ENCODE measurements around the gene C22orf31. TPM values are rescaled to one million over a fixed set of nuclear protein-coding genes. Genes with fewer than 3 reads are reported as not detected.
A peak's percentile ranks its signal among the peaks of the same experiment; 100 is the strongest.

C22orf31 gene
- total RNA-seq, 1 experiment from 2014 or later = not detected

DNA sequence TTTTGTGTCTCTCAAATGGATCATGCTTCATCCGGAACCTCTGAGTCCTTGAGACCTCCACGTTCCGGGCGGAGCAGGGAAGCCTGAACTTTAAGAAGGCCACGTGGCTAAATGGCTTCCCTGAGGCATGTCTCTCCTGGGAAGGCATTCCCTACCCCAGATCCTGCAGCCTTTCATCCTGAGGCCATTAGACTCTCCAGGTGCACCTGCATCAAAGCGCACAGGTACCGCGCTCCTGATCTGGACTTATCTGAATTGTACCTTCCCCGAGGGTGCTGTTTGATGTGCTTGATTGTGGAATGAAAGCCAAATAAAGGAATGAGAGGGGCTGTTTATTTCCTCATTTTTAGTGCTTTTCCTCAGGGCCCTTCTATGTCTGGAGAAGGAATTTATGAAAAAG lies 22.5 kb downstream of the C22orf31 start:
- DNase-seq (ENCODE audit: unreplicated experiment) = no peak
- H3K27ac Mint-ChIP-seq (ENCODE audit: low read depth, unreplicated experiment) = no peak overlapping the region
- no peaks in the 10 kb centered on the region for H3K4me1 Mint-ChIP-seq (ENCODE audit: insufficient read depth, unreplicated experiment)
- H3K36me3 Mint-ChIP-seq (ENCODE audit: insufficient read depth, unreplicated experiment) = peaks cover 7% of the 10 kb centered on the region
- no peaks in the 10 kb centered on the region for H3K27me3 Mint-ChIP-seq (ENCODE audit: insufficient read depth, unreplicated experiment)
- BruUV-seq (replicated peaks) = no TSS peak
- intact Hi-C loops (cut with micrococcal nuclease) = no loop called here
- TF ChIP-seq, protein P1, sequence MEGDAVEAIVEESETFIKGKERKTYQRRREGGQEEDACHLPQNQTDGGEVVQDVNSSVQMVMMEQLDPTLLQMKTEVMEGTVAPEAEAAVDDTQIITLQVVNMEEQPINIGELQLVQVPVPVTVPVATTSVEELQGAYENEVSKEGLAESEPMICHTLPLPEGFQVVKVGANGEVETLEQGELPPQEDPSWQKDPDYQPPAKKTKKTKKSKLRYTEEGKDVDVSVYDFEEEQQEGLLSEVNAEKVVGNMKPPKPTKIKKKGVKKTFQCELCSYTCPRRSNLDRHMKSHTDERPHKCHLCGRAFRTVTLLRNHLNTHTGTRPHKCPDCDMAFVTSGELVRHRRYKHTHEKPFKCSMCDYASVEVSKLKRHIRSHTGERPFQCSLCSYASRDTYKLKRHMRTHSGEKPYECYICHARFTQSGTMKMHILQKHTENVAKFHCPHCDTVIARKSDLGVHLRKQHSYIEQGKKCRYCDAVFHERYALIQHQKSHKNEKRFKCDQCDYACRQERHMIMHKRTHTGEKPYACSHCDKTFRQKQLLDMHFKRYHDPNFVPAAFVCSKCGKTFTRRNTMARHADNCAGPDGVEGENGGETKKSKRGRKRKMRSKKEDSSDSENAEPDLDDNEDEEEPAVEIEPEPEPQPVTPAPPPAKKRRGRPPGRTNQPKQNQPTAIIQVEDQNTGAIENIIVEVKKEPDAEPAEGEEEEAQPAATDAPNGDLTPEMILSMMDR (IDR thresholded peaks at IDR 0.05; ENCODE audit: unreplicated experiment) = no peak
- no peaks in the 10 kb centered on the region for H3K9me3 Mint-ChIP-seq (ENCODE audit: unreplicated experiment)
- ChIA-PET POLR2A (no interaction called here), CTCF (interaction anchor here (0.6 to 7.1 kb wide), 25 partner anchors 9 to 460 kb away, joined by 3 to 113 read pairs (median 5); partner anchors contain the start of gene XBP1)
- no peak overlapping the region for H3K4me3 Mint-ChIP-seq (ENCODE audit: unreplicated experiment)

GRCh38 chr22:29037340-29037932 lies 24.2 kb downstream of the C22orf31 start:
- ChIA-PET CTCF (interaction anchor here (0.9 to 3.1 kb wide), 4 partner anchors 28 to 208 kb away, joined by 3 to 13 read pairs (median 7); no protein-coding TSS in a partner anchor), POLR2A (interaction anchor here (0.7 to 1.3 kb wide), 2 partner anchors 10 to 155 kb away, joined by 3 read pairs; no protein-coding TSS in a partner anchor)
- no TSS peak for BruUV-seq (replicated peaks)
- no peak for DNase-seq (ENCODE audit: unreplicated experiment)
- Mint-ChIP-seq H3K9me3 (ENCODE audit: unreplicated experiment) (no peaks in the 10 kb centered on the region), H3K27ac (ENCODE audit: low read depth, unreplicated experiment) (no peak overlapping the region), H3K4me1 (ENCODE audit: insufficient read depth, unreplicated experiment) (peaks cover 9% of the 10 kb centered on the region), H3K36me3 (ENCODE audit: insufficient read depth, unreplicated experiment) (no peaks in the 10 kb centered on the region), H3K27me3 (ENCODE audit: insufficient read depth, unreplicated experiment) (no peaks in the 10 kb centered on the region), H3K4me3 (ENCODE audit: unreplicated experiment) (no peak overlapping the region)
- TF ChIP-seq, protein P1 (IDR thresholded peaks at IDR 0.05; ENCODE audit: unreplicated experiment) = no peak
- intact Hi-C loops (cut with micrococcal nuclease) = no loop called here

DNA sequence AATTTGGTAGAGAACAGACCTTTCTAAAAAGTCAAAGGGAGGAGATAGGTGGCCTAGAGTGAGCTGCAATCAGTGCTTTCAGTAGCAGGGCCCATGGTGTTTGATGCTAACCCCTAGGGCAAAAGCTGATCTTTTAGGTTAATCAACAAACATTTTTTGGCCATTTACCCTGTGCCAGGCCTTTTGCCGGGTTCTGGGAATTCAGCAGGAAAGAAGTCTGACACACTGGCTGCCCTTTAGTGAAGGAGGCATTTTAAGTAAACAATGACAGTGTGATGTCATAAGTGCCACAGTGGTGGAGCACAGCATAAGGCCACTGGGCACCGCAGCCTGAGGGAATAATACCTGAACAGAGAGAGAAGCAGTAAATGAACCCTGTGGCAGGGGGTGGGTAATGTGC lies 29.0 kb downstream of the C22orf31 start:
- intact Hi-C loops (cut with micrococcal nuclease) = loop anchor here (5.0 kb wide), 1 partner anchor 135 kb away; no protein-coding TSS in a partner anchor
- H3K4me3 Mint-ChIP-seq (ENCODE audit: unreplicated experiment) = peak overlapping the region; percentile 83

DNA sequence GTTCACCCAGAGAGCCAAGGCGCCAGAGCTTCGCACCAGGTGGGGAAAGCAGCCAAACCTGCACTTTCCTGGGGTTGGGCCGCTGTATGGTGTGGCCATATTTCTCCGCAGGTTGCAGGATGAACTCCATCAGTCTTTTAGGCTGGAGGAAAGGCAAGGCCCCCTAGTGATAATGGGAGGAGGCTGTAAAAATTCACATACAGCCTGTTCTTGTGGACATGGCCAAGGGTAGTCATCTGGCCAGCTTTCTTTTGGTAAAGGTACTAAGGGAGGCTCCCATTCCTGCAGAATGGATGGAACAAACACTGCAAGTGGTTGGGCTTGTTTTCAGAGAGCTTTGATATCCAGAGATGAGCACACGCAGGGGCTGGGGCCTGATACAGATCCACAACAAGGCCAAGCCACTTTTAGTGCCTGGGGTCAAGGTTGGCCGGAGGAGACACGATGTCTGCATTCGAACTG lies 29.6 kb downstream of the C22orf31 start:
- peak; percentile 11 for DNase-seq (ENCODE audit: unreplicated experiment)
- CTCF ChIA-PET = interaction anchor here (0.8 to 3.4 kb wide), 5 partner anchors 8 to 214 kb away, joined by 3 to 21 read pairs (median 6); no protein-coding TSS in a partner anchor
- no peaks in the 10 kb centered on the region for H3K9me3 Mint-ChIP-seq (ENCODE audit: unreplicated experiment)
- no peaks in the 10 kb centered on the region for H3K36me3 Mint-ChIP-seq (ENCODE audit: insufficient read depth, unreplicated experiment)
- intact Hi-C loops (cut with micrococcal nuclease) = loop anchor here (5.0 kb wide), 1 partner anchor 135 kb away; no protein-coding TSS in a partner anchor
- TF ChIP-seq, protein P1 (IDR thresholded peaks at IDR 0.05; ENCODE audit: unreplicated experiment) = no peak
- POLR2A ChIA-PET = interaction anchor here (1.0 to 2.1 kb wide), 5 partner anchors 9 to 231 kb away, joined by 3 to 11 read pairs (median 4); partner anchors contain the start of gene XBP1
- H3K4me3 Mint-ChIP-seq (ENCODE audit: unreplicated experiment) = peak overlapping the region; percentile 83
- peak overlapping the region; percentile 97 for H3K27ac Mint-ChIP-seq (ENCODE audit: low read depth, unreplicated experiment)
- peaks cover 22% of the 10 kb centered on the region for H3K4me1 Mint-ChIP-seq (ENCODE audit: insufficient read depth, unreplicated experiment)
- no peaks in the 10 kb centered on the region for H3K27me3 Mint-ChIP-seq (ENCODE audit: insufficient read depth, unreplicated experiment)
- no TSS peak for BruUV-seq (replicated peaks)

More for the DNA sequence above, 29.0 kb downstream of the C22orf31 start:
- ChIA-PET POLR2A (interaction anchor here (0.5 to 1.0 kb wide), 2 partner anchors 51 to 431 kb away, joined by 3 to 4 read pairs; no protein-coding TSS in a partner anchor), CTCF (interaction anchor here (0.6 to 2.2 kb wide), 4 partner anchors 9 to 892 kb away, joined by 3 to 9 read pairs (median 4); no protein-coding TSS in a partner anchor)
- Mint-ChIP-seq H3K36me3 (ENCODE audit: insufficient read depth, unreplicated experiment) (no peaks in the 10 kb centered on the region), H3K9me3 (ENCODE audit: unreplicated experiment) (no peaks in the 10 kb centered on the region), H3K27me3 (ENCODE audit: insufficient read depth, unreplicated experiment) (no peaks in the 10 kb centered on the region), H3K27ac (ENCODE audit: low read depth, unreplicated experiment) (peak overlapping the region; percentile 97), H3K4me1 (ENCODE audit: insufficient read depth, unreplicated experiment) (peaks cover 22% of the 10 kb centered on the region)
- TF ChIP-seq, protein P1 (IDR thresholded peaks at IDR 0.05; ENCODE audit: unreplicated experiment) = no peak
- peak; percentile 38 for DNase-seq (ENCODE audit: unreplicated experiment)
- BruUV-seq (replicated peaks) = no TSS peak
